Lower leg skin (tissue), 3 donors: ENCODE measurements around the gene CDH22.

ENCODE experiments used
- CTCF ChIP-seq, 3 donors: fragments of 450-650 bp; IDR thresholded peaks; one replicate each; pipeline ENCODE4 v1.5.1; 2016; ENCODE audit warnings: antibody characterized with exemption in 3 of 3, mild to moderate bottlenecking in 3 of 3, moderate library complexity in 2 of 3
- POLR2A ChIP-seq, 2 donors: fragments of 450-650 bp; IDR thresholded peaks; one replicate each; pipeline ENCODE4 v1.6.1; 2016 to 2017; ENCODE audit warnings: antibody characterized with exemption in 2 of 2, mild to moderate bottlenecking in 1 of 2, moderate library complexity in 1 of 2

GRCh38 chr20:46267108-46268105, 40.9 kb downstream of the CDH22 start:
- TF ChIP-seq CTCF (IDR thresholded peaks at IDR 0.05) = no peak
- TF ChIP-seq POLR2A (IDR thresholded peaks at IDR 0.05) = no peak
